Sigmoid colon (tissue), 7 donors: ENCODE results near the gene SLC25A13. TPM values are rescaled to one million over a fixed set of nuclear protein-coding genes. Genes with fewer than 3 reads are reported as not detected.

Experiments used
- DNase-seq: peaks from one replicate; pipeline ENCODE4 v3.0.0-alpha.2; 2019
- H3K27ac ChIP-seq, 4 donors: fragments of 200-600 bp; sonication (generic); one replicate each; pipeline ENCODE4 v1.5.1; 2016 to 2019; ENCODE audit warnings: mild to moderate bottlenecking in 1 of 4
- H3K27me3 ChIP-seq, 3 donors: fragments of 200-600 bp; sonication (generic); one replicate each; pipeline ENCODE4 v1.5.1; 2019; ENCODE audit warnings: mild to moderate bottlenecking in 1 of 3
- H3K36me3 ChIP-seq, 4 donors: fragments of 200-600 bp; sonication (generic); one replicate each; pipeline ENCODE4 v1.5.1; 2016 to 2019
- H3K4me1 ChIP-seq, 4 donors: fragments of 200-600 bp; sonication (generic); one replicate each; pipeline ENCODE4 v1.5.1; 2017 to 2019
- H3K4me3 ChIP-seq, 4 donors: fragments of 200-600 bp; sonication (generic); one replicate each; pipeline ENCODE4 v1.5.1; 2017 to 2019; ENCODE audit warnings: mild to moderate bottlenecking in 2 of 4, moderate library complexity in 1 of 4
- H3K9me3 ChIP-seq, 4 donors: fragments of 200-600 bp in 3 of 4; sonication (generic) in 3 of 4; one replicate each; pipeline versions ENCODE4 v1.5.1 to v1.6.1; 2013 to 2019
- CTCF ChIP-seq, 4 experiments: fragments of 450-650 bp in 3 of 4; fragments of 200-600 bp in 1 of 4; IDR thresholded peaks; one replicate each; pipeline ENCODE4 v1.5.1; 2016 to 2019; ENCODE audit warnings: antibody characterized with exemption in 4 of 4, mild to moderate bottlenecking in 3 of 4, moderate library complexity in 2 of 4
- EP300 ChIP-seq, 4 donors: sonication (generic); formaldehyde crosslinking; IDR thresholded peaks; one replicate each; pipeline ENCODE4 v1.6.1; 2017; ENCODE audit warnings: antibody characterized with exemption in 4 of 4
- POLR2A ChIP-seq, 2 donors: fragments of 450-650 bp; IDR thresholded peaks; one replicate each; pipeline ENCODE4 v1.6.1; 2016; ENCODE audit warnings: antibody characterized with exemption in 2 of 2, mild to moderate bottlenecking in 2 of 2, moderate library complexity in 2 of 2
- POLR2AphosphoS5 ChIP-seq, 4 donors: sonication (generic); formaldehyde crosslinking; IDR thresholded peaks; one replicate each; pipeline ENCODE4 v1.6.1; 2017; ENCODE audit warnings: antibody characterized with exemption in 4 of 4
- WGBS, 2 donors: extraction: QIAGEN DNeasy Blood & Tissue Kit; methylation state at CpG; one replicate each; pipeline ENCODE4 v1.1.7; 2013; 5-methylcytosine and 5-hydroxymethylcytosine counted together
- intact Hi-C: fragments of 100-400 bp; cut with DNase I; formaldehyde crosslinking; loops from one replicate; pipeline ENCODE4 v1.15.1; 2023
- polyA plus RNA-seq, 3 donors: library from polyadenylated mRNA; stranded (reverse); fragments of 200-250 nt; gene quantifications; one replicate each; pipeline ENCODE4 v1.2.3, GENCODE V29; 2013
- total RNA-seq, 4 donors: library from RNA; depleted of rRNA; stranded (reverse); fragments of >200 nt; gene quantifications; one replicate each; pipeline ENCODE4 v1.1.0, GENCODE V29; 2016
- donor health status: healthy with polysubstance abuse.
- donor health status: Bipolar disorder and iron deficiency.
- donor health status: healthy.

SLC25A13 gene
- total and polyA plus RNA-seq, 7 donors = 10.7 to 33.0 (median 20.8) TPM

GRCh38 chr7:96228760-96229159 lies 93.1 kb downstream of the SLC25A13 start:
- Histone ChIP-seq H3K27ac (no peak overlapping the region), H3K4me1 (no peaks in the 10 kb centered on the region), H3K9me3 (no peaks in the 10 kb centered on the region), H3K36me3 (peaks cover 0 to 14% (median 0%) of the 10 kb centered on the region in 4 donors), H3K4me3 (no peak overlapping the region), H3K27me3 (no peaks in the 10 kb centered on the region)
- TF ChIP-seq EP300 (IDR thresholded peaks at IDR 0.05) (no peak), CTCF (IDR thresholded peaks at IDR 0.05) (no peak), POLR2A (IDR thresholded peaks at IDR 0.05) (no peak), POLR2AphosphoS5 (IDR thresholded peaks at IDR 0.05) (no peak)
- no peak for DNase-seq
- intact Hi-C loops = no loop called here
- WGBS, 2 donors = 98% methylated on average over 22 of the region's 22 CpGs

- H3K4me1 ChIP-seq = peaks cover 0 to under 1% (median 0%) of the 10 kb centered on the region in 4 donors
- H3K27ac ChIP-seq = no peak overlapping the region
- TF ChIP-seq POLR2A (IDR thresholded peaks at IDR 0.05) (no peak), POLR2AphosphoS5 (IDR thresholded peaks at IDR 0.05) (no peak), CTCF (IDR thresholded peaks at IDR 0.05) (no peak), EP300 (IDR thresholded peaks at IDR 0.05) (no peak)
- no peak overlapping the region for H3K4me3 ChIP-seq
- no peaks in the 10 kb centered on the region for H3K9me3 ChIP-seq
- 96 to 98% methylated on average over 5 of the region's 5 CpGs for WGBS, 2 donors
- H3K36me3 ChIP-seq = peaks cover 0 to 14% (median 0%) of the 10 kb centered on the region in 4 donors
- intact Hi-C loops = no loop called here
- H3K27me3 ChIP-seq = no peaks in the 10 kb centered on the region
- no peak for DNase-seq
These were observed 96.6 kb downstream of the SLC25A13 start for GRCh38 chr7:96225251-96225650.

- Histone ChIP-seq H3K27ac (no peak overlapping the region), H3K4me3 (no peak overlapping the region), H3K9me3 (no peaks in the 10 kb centered on the region), H3K4me1 (peaks cover 0 to 6% (median 0%) of the 10 kb centered on the region in 4 donors), H3K27me3 (no peaks in the 10 kb centered on the region), H3K36me3 (peaks cover 0 to 14% (median 0%) of the 10 kb centered on the region in 4 donors)
- no peak for DNase-seq
- WGBS, 2 donors = 87 to 93% methylated on average over 1 of the region's 1 CpG
- no peak for TF ChIP-seq POLR2A (IDR thresholded peaks at IDR 0.05)
- no peak for TF ChIP-seq EP300 (IDR thresholded peaks at IDR 0.05)
- no peak for TF ChIP-seq CTCF (IDR thresholded peaks at IDR 0.05)
- no peak for TF ChIP-seq POLR2AphosphoS5 (IDR thresholded peaks at IDR 0.05)
- intact Hi-C loops = no loop called here
These were observed 97.2 kb downstream of the SLC25A13 start for GRCh38 chr7:96224685-96225084.

- 91 to 93% methylated on average over 3 of the region's 3 CpGs for WGBS, 2 donors
- Histone ChIP-seq H3K36me3 (peaks cover 0 to 8% (median 0%) of the 10 kb centered on the region in 4 donors), H3K9me3 (no peaks in the 10 kb centered on the region), H3K4me1 (peaks cover 0 to 12% (median 2%) of the 10 kb centered on the region in 4 donors), H3K4me3 (no peak overlapping the region), H3K27me3 (no peaks in the 10 kb centered on the region), H3K27ac (no peak overlapping the region)
- no peak for TF ChIP-seq EP300 (IDR thresholded peaks at IDR 0.05)
- TF ChIP-seq POLR2A (IDR thresholded peaks at IDR 0.05) = no peak
- TF ChIP-seq POLR2AphosphoS5 (IDR thresholded peaks at IDR 0.05) = no peak
- no peak for TF ChIP-seq CTCF (IDR thresholded peaks at IDR 0.05)
- intact Hi-C loops = no loop called here
- DNase-seq = no peak
These were observed 97.8 kb downstream of the SLC25A13 start for GRCh38 chr7:96224073-96224472.

GRCh38 chr7:96221888-96222287 lies 100.0 kb downstream of the SLC25A13 start:
- no peaks in the 10 kb centered on the region for H3K9me3 ChIP-seq
- WGBS, 2 donors = 95 to 96% methylated on average over 5 of the region's 5 CpGs
- DNase-seq = no peak
- H3K36me3 ChIP-seq = no peaks in the 10 kb centered on the region
- intact Hi-C loops = no loop called here
- H3K4me3 ChIP-seq = no peak overlapping the region
- H3K4me1 ChIP-seq = peaks cover 0 to 14% (median 3%) of the 10 kb centered on the region in 4 donors
- no peak for TF ChIP-seq POLR2AphosphoS5 (IDR thresholded peaks at IDR 0.05)
- no peaks in the 10 kb centered on the region for H3K27me3 ChIP-seq
- no peak overlapping the region for H3K27ac ChIP-seq
